HCT116 (cell line): ENCODE results near the gene ZNF581. TPM values are rescaled to one million over a fixed set of nuclear protein-coding genes. Genes with fewer than 3 reads are reported as not detected.

Source experiments
- ATAC-seq: fragments of 200-7000 bp; cut with Tn5 transposase; 2 replicates; pipeline ENCODE4 v1.9.1; 2020; ENCODE audit warnings: mild to moderate bottlenecking, moderate library complexity
- BruUV-seq: library from RNA; stranded (reverse); fragments of 400-500 nt; replicated peaks from 2 replicates; lab custom pipeline; 2021; lab: Mats Ljungman, UMichigan
- CTCF ChIA-PET: fragments of 300-600 bp; sonication (Branson Sonifier 250); formaldehyde crosslinking; loops from one replicate; lab custom pipeline; 2021; ENCODE audit warnings: antibody characterized with exemption; lab: Charles Lee
- POLR2A ChIA-PET: fragments of 300-600, 350-600 bp; sonication (Branson Sonifier 250); formaldehyde crosslinking; loops from one replicate; lab custom pipeline; 2021; ENCODE audit warnings: antibody characterized with exemption; lab: Charles Lee
- RAD21 ChIA-PET, 2 experiments: fragments of 300-600 bp; sonication (Branson Sonifier 250); formaldehyde crosslinking; loops; one replicate each; lab custom pipeline; 2023; ENCODE audit warnings: low total read pairs in 2 of 2; ENCODE audit not compliant: uncharacterized antibody in 2 of 2, unreplicated experiment in 2 of 2, low non-redundant PET in 1 of 2; lab: Charles Lee
- DNase-seq: peaks from one replicate; pipeline ENCODE4 v3.0.0-alpha.2; 2010; ENCODE audit warnings: low read depth, low spot score
- H2AFZ ChIP-seq: fragments of 200-600 bp; shearing (Covaris generic), sonication (generic); 2 replicates; pipeline ENCODE4 v1.6.1; 2017; ENCODE audit warnings: low read depth, mixed run types, mixed read lengths, antibody characterized with exemption, low read length; ENCODE audit not compliant: poor library complexity, severe bottlenecking
- H3K27ac ChIP-seq: 2 replicates; pipeline ENCODE4 v1.5.1; 2012; ENCODE audit warnings: low read depth, low read length
- H3K27me3 ChIP-seq: fragments of 200-600 bp; sonication (generic); 2 replicates; pipeline ENCODE4 v1.6.1; 2016; ENCODE audit warnings: mixed run types, low read length, mixed read lengths; ENCODE audit not compliant: insufficient read depth
- H3K36me3 ChIP-seq, 2 experiments: fragments of 200-500 bp in 1 of 2; fragments of 200-600 bp in 1 of 2; sonication (Bioruptor generic) in 1 of 2; sonication (generic) in 1 of 2; 2 replicates each; pipeline versions ENCODE4 v1.5.1 to v1.6.1; 2014 to 2016; ENCODE audit warnings: low read length in 2 of 2, inconsistent platforms in 1 of 2, mixed read lengths in 1 of 2, mixed run types in 1 of 2; ENCODE audit not compliant: insufficient read depth in 2 of 2, control insufficient read depth in 1 of 2
- H3K4me1 ChIP-seq, 2 experiments: fragments of 200-600 bp in 1 of 2; sonication (generic) in 1 of 2; 2 replicates each; pipeline versions ENCODE4 v1.5.1 to v1.6.1; 2012 to 2017; ENCODE audit warnings: low read length in 2 of 2, inconsistent platforms in 1 of 2, mild to moderate bottlenecking in 1 of 2, mixed read lengths in 1 of 2, mixed run types in 1 of 2, moderate library complexity in 1 of 2; ENCODE audit not compliant: insufficient read depth in 2 of 2, control insufficient read depth in 1 of 2
- H3K4me2 ChIP-seq: fragments of 200-600 bp; sonication (generic); 2 replicates; pipeline ENCODE4 v1.6.1; 2017; ENCODE audit warnings: mixed run types, low read length, mixed read lengths
- H3K4me3 ChIP-seq, 2 experiments: fragments of 200-600 bp in 1 of 2; sonication (generic) in 1 of 2; replicated peaks in 1 of 2; 2 replicates each; pipeline ENCODE4 v1.5.1; 2011 to 2016; ENCODE audit warnings: low read length in 2 of 2, control low read depth in 1 of 2, low read depth in 1 of 2, mild to moderate bottlenecking in 1 of 2, mixed read lengths in 1 of 2, mixed run types in 1 of 2
- H3K79me2 ChIP-seq: fragments of 200-600 bp; sonication (generic); 2 replicates; pipeline ENCODE4 v1.6.1; 2017; ENCODE audit warnings: mild to moderate bottlenecking, mixed run types, low read length, moderate library complexity, mixed read lengths; ENCODE audit not compliant: insufficient read depth
- H3K9ac ChIP-seq: fragments of 200-600 bp; sonication (generic); 2 replicates; pipeline ENCODE4 v1.6.1; 2016; ENCODE audit warnings: low read length, mixed read lengths
- H3K9me2 ChIP-seq: fragments of 200-600 bp; sonication (generic), shearing (Covaris generic); 2 replicates; pipeline ENCODE4 v1.6.1; 2017; ENCODE audit warnings: mixed run types, mild to moderate bottlenecking, moderate library complexity; ENCODE audit not compliant: insufficient read depth
- H3K9me3 ChIP-seq, 2 experiments: fragments of 200-500 bp in 1 of 2; fragments of 200-600 bp in 1 of 2; sonication (Bioruptor generic) in 1 of 2; sonication (generic) in 1 of 2; 2 replicates each; pipeline ENCODE4 v1.6.1; 2014 to 2017; ENCODE audit warnings: low read length in 2 of 2, mixed read lengths in 2 of 2, inconsistent platforms in 1 of 2, low read depth in 1 of 2, mild to moderate bottlenecking in 1 of 2, mixed run types in 1 of 2, moderate library complexity in 1 of 2; ENCODE audit not compliant: control insufficient read depth in 1 of 2, insufficient read depth in 1 of 2
- H4K20me1 ChIP-seq: fragments of 200-600 bp; sonication (generic), shearing (Covaris generic); 2 replicates; pipeline ENCODE4 v1.6.1; 2017; ENCODE audit warnings: mixed run types, mild to moderate bottlenecking, moderate library complexity; ENCODE audit not compliant: insufficient read depth
- CBX3 ChIP-seq: IDR thresholded peaks from 2 replicates; pipeline ENCODE4 v1.6.1; 2012; ENCODE audit warnings: low read depth
- ELF1 ChIP-seq: IDR thresholded peaks from 2 replicates; pipeline ENCODE4 v1.6.1; 2012; ENCODE audit warnings: low read depth, borderline replicate concordance
- FOSL1 ChIP-seq: IDR thresholded peaks from 2 replicates; pipeline ENCODE4 v1.6.1; 2012; ENCODE audit warnings: low read depth
- MAX ChIP-seq: IDR thresholded peaks from 2 replicates; pipeline ENCODE4 v1.6.1; 2012
- POLR2A ChIP-seq: IDR thresholded peaks from 2 replicates; pipeline ENCODE4 v1.7.0; 2011; ENCODE audit warnings: borderline replicate concordance; ENCODE audit not compliant: insufficient read depth, insufficient read length; ENCODE audit errors: extremely low read depth
- REST ChIP-seq: IDR thresholded peaks from 2 replicates; pipeline ENCODE4 v1.6.1; 2012; ENCODE audit warnings: low read depth
- ZFX ChIP-seq: fragments of 450-650 bp; IDR thresholded peaks from 2 replicates; pipeline ENCODE4 v1.6.1; 2017
- ZNF274 ChIP-seq: fragments of 200-500 bp; sonication (Bioruptor generic); IDR thresholded peaks from 2 replicates; pipeline ENCODE4 v1.6.1; 2014; ENCODE audit warnings: mild to moderate bottlenecking, low read depth, low read length, inconsistent platforms
- intact Hi-C: fragments of 100-400 bp; cut with micrococcal nuclease; formaldehyde crosslinking; loops from 2 replicates; pipeline ENCODE4 v1.10.0; 2022
- total RNA-seq: library from RNA; stranded (reverse); gene quantifications from one replicate; pipeline ENCODE4 v1.2.1, GENCODE V29; 2021; ENCODE audit not compliant: unreplicated experiment

ZNF581 gene
- total RNA-seq, 1 experiment from 2014 or later, result 44.4 TPM

GRCh38 chr19:55692681-55693081 lies 49.2 kb downstream of the ZNF581 start:
- RAD21 ChIA-PET, result no interaction called here
- BruUV-seq, result no TSS peak
- no peak overlapping the region for H3K27ac ChIP-seq
- CTCF ChIA-PET, result no interaction called here
- POLR2A ChIA-PET, result no interaction called here
- peaks cover 29 to 31% of the 10 kb centered on the region in 2 experiments; a peak in 3 of 4 replicates for H3K36me3 ChIP-seq
- H3K4me2 ChIP-seq, result no peak overlapping the region
- TF ChIP-seq POLR2A (no peak), REST (no peak)
- H3K9ac ChIP-seq, result no peak overlapping the region
- H3K9me3 ChIP-seq, result no peaks in the 10 kb centered on the region
- H2AFZ ChIP-seq, result no peak overlapping the region
- no peaks in the 10 kb centered on the region for H3K9me2 ChIP-seq
- intact Hi-C loops, result no loop called here
- H3K79me2 ChIP-seq, result peaks cover 3% of the 10 kb centered on the region; the same call in 1 of the 2 replicates
- H3K27me3 ChIP-seq, result no peaks in the 10 kb centered on the region
- ATAC-seq, result no peak
- DNase-seq, result no peak
- H3K4me1 ChIP-seq, result no peaks in the 10 kb centered on the region
- H4K20me1 ChIP-seq, result no peaks in the 10 kb centered on the region
- no peak overlapping the region for H3K4me3 ChIP-seq

GRCh38 chr19:55693336-55693974 lies 50.0 kb downstream of the ZNF581 start:
- no peak overlapping the region for H2AFZ ChIP-seq
- no peak overlapping the region for H3K9ac ChIP-seq
- ATAC-seq (no peak), DNase-seq (no peak)
- H3K4me1 ChIP-seq, result no peaks in the 10 kb centered on the region
- no peak overlapping the region for H3K27ac ChIP-seq
- ChIA-PET CTCF (interaction anchor here (1.1 kb wide), 1 partner anchor 10 kb away, joined by 4 read pairs; no protein-coding TSS in a partner anchor), RAD21 (no interaction called here), POLR2A (no interaction called here)
- H3K36me3 ChIP-seq, result peaks cover 27 to 32% of the 10 kb centered on the region in 2 experiments; a peak in 3 of 4 replicates
- no peak overlapping the region for H3K4me3 ChIP-seq
- intact Hi-C loops, result no loop called here
- H3K9me3 ChIP-seq, result no peaks in the 10 kb centered on the region
- no TSS peak for BruUV-seq
- no peaks in the 10 kb centered on the region for H4K20me1 ChIP-seq
- H3K27me3 ChIP-seq, result no peaks in the 10 kb centered on the region
- no peak overlapping the region for H3K4me2 ChIP-seq
- H3K9me2 ChIP-seq, result no peaks in the 10 kb centered on the region
- TF ChIP-seq ZNF274, result no peak
- no peak for TF ChIP-seq CBX3
- TF ChIP-seq ELF1, result no peak
- TF ChIP-seq ZFX, result no peak
- no peak for TF ChIP-seq FOSL1
- no peak for TF ChIP-seq REST
- no peak for TF ChIP-seq MAX
- H3K79me2 ChIP-seq, result peaks cover 2% of the 10 kb centered on the region; the same call in 1 of the 2 replicates
